OCI-LY1 (cell line): ENCODE results near the gene RAD51B.

Experiments
- CTCF ChIP-seq: fragments of 200-600 bp; sonication (generic), shearing (Covaris generic); IDR thresholded peaks from 2 replicates; pipeline ENCODE4 v1.5.1; 2017; ENCODE audit warnings: mild to moderate bottlenecking, antibody characterized with exemption, low read length, moderate library complexity, mixed read lengths
- EZH2 ChIP-seq: fragments of 200-600 bp; sonication (generic), shearing (Covaris generic); IDR thresholded peaks from 2 replicates; pipeline ENCODE4 v1.8.0; 2017; ENCODE audit warnings: borderline replicate concordance, mixed run types, mild to moderate bottlenecking, antibody characterized with exemption, low read length, moderate library complexity, mixed read lengths

- TF ChIP-seq CTCF (no peak), EZH2 (no peak)
Observed at GRCh38 chr14:68501171-68501570, 681.6 kb downstream of the RAD51B start.
